ENCODE measurements around the gene SEC31A. TPM values are rescaled to one million over a fixed set of nuclear protein-coding genes. Genes with fewer than 3 reads are reported as not detected.
A peak's percentile ranks its signal among the peaks of the same experiment; 100 is the strongest.
"Not testable (repeated sequence)": the region's sequence is repeated elsewhere in the genome, so short reads cannot be mapped to it uniquely, and the experiment has no call there.

SEC31A gene
- total RNA-seq, 6 experiments from 2014 or later = 304 to 395 (median 384) TPM

GRCh38 chr4:82864336-82864979 is 26.5 kb downstream of the SEC31A start:
- Mint-ChIP-seq H3K27me3 (ENCODE audit: insufficient read depth) (no peaks in the 10 kb centered on the region; the same call in 1 of the 2 replicates), H3K4me3 (peak overlapping the region; percentile 71), H3K36me3 (ENCODE audit: low read depth) (peaks cover 48% of the 10 kb centered on the region), H3K4me1 (ENCODE audit: low read depth) (peaks cover 34% of the 10 kb centered on the region), H3K9me3 (no peaks in the 10 kb centered on the region), H3K27ac (peak overlapping the region; percentile 96)
- TF ChIP-seq CTCF (IDR thresholded peaks at IDR 0.05) = no peak
- DNase-seq = no peak

- Mint-ChIP-seq H3K4me3 (no peak overlapping the region), H3K9me3 (no peaks in the 10 kb centered on the region), H3K4me1 (ENCODE audit: low read depth) (peaks cover 26% of the 10 kb centered on the region), H3K27me3 (ENCODE audit: insufficient read depth) (no peaks in the 10 kb centered on the region; the same call in 1 of the 2 replicates), H3K27ac (peak overlapping the region; percentile 67), H3K36me3 (ENCODE audit: low read depth) (peaks cover 43% of the 10 kb centered on the region)
- TF ChIP-seq CTCF (IDR thresholded peaks at IDR 0.05) = no peak
- DNase-seq = no peak
Measured at GRCh38 chr4:82861529-82861928, 29.4 kb downstream of the SEC31A start.

- DNase-seq = not testable (repeated sequence)
Measured at GRCh38 chr4:82860487-82860886, 30.5 kb downstream of the SEC31A start.

GRCh38 chr4:82852751-82853285 is 38.1 kb downstream of the SEC31A start:
- peak overlapping the region; percentile 2; the same call in 1 of the 2 replicates for H3K27ac Mint-ChIP-seq
- no peaks in the 10 kb centered on the region for H3K27me3 Mint-ChIP-seq (ENCODE audit: insufficient read depth)
- no peak overlapping the region for H3K4me3 Mint-ChIP-seq
- no peak for DNase-seq
- H3K9me3 Mint-ChIP-seq = no peaks in the 10 kb centered on the region
- peaks cover 4% of the 10 kb centered on the region; the same call in 1 of the 2 replicates for H3K4me1 Mint-ChIP-seq (ENCODE audit: low read depth)
- H3K36me3 Mint-ChIP-seq (ENCODE audit: low read depth) = peaks cover 60% of the 10 kb centered on the region
- no peak for TF ChIP-seq CTCF (IDR thresholded peaks at IDR 0.05)

More at GRCh38 chr4:82860487-82860886, 30.5 kb downstream of the SEC31A start:
- H3K9me3 Mint-ChIP-seq; H3K27me3 Mint-ChIP-seq (ENCODE audit: insufficient read depth); H3K27ac Mint-ChIP-seq; H3K4me3 Mint-ChIP-seq: not testable (repeated sequence)
- Mint-ChIP-seq H3K36me3 (ENCODE audit: low read depth) (peaks cover 41% of the 10 kb centered on the region), H3K4me1 (ENCODE audit: low read depth) (peaks cover 15% of the 10 kb centered on the region)

- Mint-ChIP-seq H3K36me3 (ENCODE audit: low read depth) (peaks cover 59% of the 10 kb centered on the region), H3K4me1 (ENCODE audit: low read depth) (peaks cover 4% of the 10 kb centered on the region; the same call in 1 of the 2 replicates), H3K27me3 (ENCODE audit: insufficient read depth) (no peaks in the 10 kb centered on the region), H3K9me3 (no peaks in the 10 kb centered on the region), H3K4me3 (peak overlapping the region; percentile 43; the same call in 1 of the 2 replicates), H3K27ac (peak overlapping the region; percentile 70)
- TF ChIP-seq CTCF (IDR thresholded peaks at IDR 0.05) = peak; percentile 70
- peak; percentile 56 for DNase-seq
Measured at GRCh38 chr4:82851885-82852750, 38.8 kb downstream of the SEC31A start.

All from HFFc6 (cell line).